ENCODE measurements around the gene PHTF1.

DNA sequence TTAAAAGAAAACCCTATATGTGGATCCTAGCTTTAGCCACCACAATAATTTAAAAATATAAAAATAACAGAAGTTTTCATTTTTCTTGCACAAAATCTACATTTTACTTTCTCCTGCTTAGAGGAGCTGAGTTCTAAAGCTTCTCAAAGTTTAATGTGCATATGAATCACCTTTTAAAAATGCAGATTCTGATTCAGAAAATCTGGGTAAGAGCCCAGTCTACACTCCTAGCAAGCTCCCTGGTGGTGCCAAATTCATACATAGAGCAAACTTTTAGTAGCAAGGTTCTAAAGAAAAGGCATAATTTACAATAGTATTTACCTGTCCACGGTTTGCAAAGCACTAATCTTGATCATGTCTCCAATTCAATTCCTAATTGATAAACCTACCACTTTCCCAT lies 33.7 kb upstream of the PHTF1 start:
- TF ChIP-seq POLR2A (IDR thresholded peaks at IDR 0.05), result no peak
- TF ChIP-seq, protein P1, sequence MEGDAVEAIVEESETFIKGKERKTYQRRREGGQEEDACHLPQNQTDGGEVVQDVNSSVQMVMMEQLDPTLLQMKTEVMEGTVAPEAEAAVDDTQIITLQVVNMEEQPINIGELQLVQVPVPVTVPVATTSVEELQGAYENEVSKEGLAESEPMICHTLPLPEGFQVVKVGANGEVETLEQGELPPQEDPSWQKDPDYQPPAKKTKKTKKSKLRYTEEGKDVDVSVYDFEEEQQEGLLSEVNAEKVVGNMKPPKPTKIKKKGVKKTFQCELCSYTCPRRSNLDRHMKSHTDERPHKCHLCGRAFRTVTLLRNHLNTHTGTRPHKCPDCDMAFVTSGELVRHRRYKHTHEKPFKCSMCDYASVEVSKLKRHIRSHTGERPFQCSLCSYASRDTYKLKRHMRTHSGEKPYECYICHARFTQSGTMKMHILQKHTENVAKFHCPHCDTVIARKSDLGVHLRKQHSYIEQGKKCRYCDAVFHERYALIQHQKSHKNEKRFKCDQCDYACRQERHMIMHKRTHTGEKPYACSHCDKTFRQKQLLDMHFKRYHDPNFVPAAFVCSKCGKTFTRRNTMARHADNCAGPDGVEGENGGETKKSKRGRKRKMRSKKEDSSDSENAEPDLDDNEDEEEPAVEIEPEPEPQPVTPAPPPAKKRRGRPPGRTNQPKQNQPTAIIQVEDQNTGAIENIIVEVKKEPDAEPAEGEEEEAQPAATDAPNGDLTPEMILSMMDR (IDR thresholded peaks at IDR 0.05), result no peak
